NCI-H345 treated with DMSO at 0.1 percent for 48 hours (cell line): Measurements from ENCODE around the gene HACD4.
"Not testable (repeated sequence)": the region's sequence is repeated elsewhere in the genome, so short reads cannot be mapped to it uniquely, and the experiment has no call there.

Experiments
- DNase-seq: peaks from one replicate; lab custom pipeline; 2025; ENCODE audit not compliant: unreplicated experiment; lab: John Stamatoyannopoulos, UW

Gene HACD4

GRCh38 chr9:20973246-20973947, 58.0 kb downstream of the HACD4 start:
- not testable (repeated sequence) for DNase-seq

- DNase-seq, result no peak
These were observed 58.8 kb downstream of the HACD4 start for GRCh38 chr9:20972684-20973083.

GRCh38 chr9:20962536-20963225, 68.8 kb downstream of the HACD4 start:
- no peak for DNase-seq

- DNase-seq, result no peak
These were observed 80.7 kb downstream of the HACD4 start for GRCh38 chr9:20950707-20951106.
